Peyer's patch (tissue), 4 donors: ENCODE data around the gene SH3PXD2B. TPM values are rescaled to one million over a fixed set of nuclear protein-coding genes. Genes with fewer than 3 reads are reported as not detected.
A peak's percentile ranks its signal among the peaks of the same experiment; 100 is the strongest.
"Not testable (repeated sequence)": the region's sequence is repeated elsewhere in the genome, so short reads cannot be mapped to it uniquely, and the experiment has no call there.

Source experiments
- DNase-seq, 3 donors: peaks; one replicate each; pipeline ENCODE4 v3.0.0-alpha.2; 2017 to 2019
- H3K27ac ChIP-seq, 4 donors: fragments of 200-600 bp; sonication (generic); one replicate each; pipeline ENCODE4 v1.5.1; 2016 to 2019
- H3K27me3 ChIP-seq, 2 donors: fragments of 200-600 bp; sonication (generic); one replicate each; pipeline ENCODE4 v1.5.1; 2019
- H3K36me3 ChIP-seq, 3 donors: fragments of 200-600 bp; sonication (generic); one replicate each; pipeline ENCODE4 v1.5.1; 2016 to 2019
- H3K4me1 ChIP-seq, 4 donors: fragments of 200-600 bp; sonication (generic); one replicate each; pipeline ENCODE4 v1.5.1; 2016 to 2019
- H3K4me3 ChIP-seq, 4 donors: fragments of 200-600 bp; sonication (generic); 1 replicate in 3 of 4; 2 replicates in 1 of 4; pipeline ENCODE4 v1.5.1; 2016 to 2019; ENCODE audit warnings: mild to moderate bottlenecking in 1 of 4
- H3K9me3 ChIP-seq, 4 donors: fragments of 200-600 bp; sonication (generic); one replicate each; pipeline ENCODE4 v1.5.1; 2016 to 2019; ENCODE audit warnings: mild to moderate bottlenecking in 1 of 4
- CTCF ChIP-seq, 6 experiments: fragments of 450-650 bp in 4 of 6; fragments of 200-600 bp in 2 of 6; sonication (generic) in 1 of 6; IDR thresholded peaks; one replicate each; pipeline ENCODE4 v1.5.1; 2017 to 2019; ENCODE audit warnings: antibody characterized with exemption in 6 of 6, mild to moderate bottlenecking in 3 of 6, moderate library complexity in 1 of 6
- POLR2A ChIP-seq, 2 donors: fragments of 450-650 bp; IDR thresholded peaks; one replicate each; pipeline ENCODE4 v1.5.1; 2017; ENCODE audit warnings: antibody characterized with exemption in 2 of 2, mild to moderate bottlenecking in 2 of 2, moderate library complexity in 2 of 2
- total RNA-seq, 4 donors: library from RNA; depleted of rRNA; stranded (reverse); fragments of >200 nt; gene quantifications; one replicate each; pipeline ENCODE4 v1.1.0, GENCODE V29; 2016

SH3PXD2B gene
- total RNA-seq, 4 donors from 2014 or later, result 5.8 to 26.4 (median 11.7) TPM

GRCh38 chr5:172399826-172400225 is 54.5 kb downstream of the SH3PXD2B start:
- no peak overlapping the region for H3K27ac ChIP-seq

GRCh38 chr5:172399336-172399735 is 55.0 kb downstream of the SH3PXD2B start:
- H3K27ac ChIP-seq, result no peak overlapping the region
- no peak for TF ChIP-seq POLR2A (IDR thresholded peaks at IDR 0.05)
- no peak for TF ChIP-seq CTCF (IDR thresholded peaks at IDR 0.05)
- H3K4me3 ChIP-seq, result no peak overlapping the region
- H3K27me3 ChIP-seq, result no peaks in the 10 kb centered on the region
- H3K36me3 ChIP-seq, result peaks cover 0 to under 1% (median 0%) of the 10 kb centered on the region in 3 donors
- H3K9me3 ChIP-seq, result no peaks in the 10 kb centered on the region
- peaks cover 0 to 15% (median 0%) of the 10 kb centered on the region in 4 donors for H3K4me1 ChIP-seq
- no peak for DNase-seq

More at GRCh38 chr5:172399826-172400225, 54.5 kb downstream of the SH3PXD2B start:
- Histone ChIP-seq H3K36me3 (no peaks in the 10 kb centered on the region), H3K4me3 (no peak overlapping the region), H3K27me3 (no peaks in the 10 kb centered on the region), H3K9me3 (no peaks in the 10 kb centered on the region), H3K4me1 (peaks cover 0 to 15% (median 0%) of the 10 kb centered on the region in 4 donors)
- no peak for TF ChIP-seq POLR2A (IDR thresholded peaks at IDR 0.05)
- TF ChIP-seq CTCF (IDR thresholded peaks at IDR 0.05), result no peak
- no peak for DNase-seq

GRCh38 chr5:172398645-172399044 is 55.7 kb downstream of the SH3PXD2B start:
- not testable (repeated sequence) for H3K27me3 ChIP-seq, H3K9me3 ChIP-seq, DNase-seq, H3K4me3 ChIP-seq, H3K27ac ChIP-seq, H3K36me3 ChIP-seq
- peaks cover 0 to 13% (median 0%) of the 10 kb centered on the region in 4 donors for H3K4me1 ChIP-seq

- H3K36me3 ChIP-seq, H3K27ac ChIP-seq, H3K4me3 ChIP-seq, H3K9me3 ChIP-seq, DNase-seq, H3K4me1 ChIP-seq, H3K27me3 ChIP-seq: not testable (repeated sequence)
These were observed 57.3 kb downstream of the SH3PXD2B start for GRCh38 chr5:172396994-172397393.

GRCh38 chr5:172396220-172396619 is 58.1 kb downstream of the SH3PXD2B start:
- TF ChIP-seq POLR2A (IDR thresholded peaks at IDR 0.05), result no peak
- TF ChIP-seq CTCF (IDR thresholded peaks at IDR 0.05), result no peak
- Histone ChIP-seq H3K4me1 (no peaks in the 10 kb centered on the region), H3K9me3 (no peaks in the 10 kb centered on the region), H3K27me3 (no peaks in the 10 kb centered on the region), H3K27ac (no peak overlapping the region), H3K36me3 (peaks cover 0 to 5% (median 0%) of the 10 kb centered on the region in 3 donors), H3K4me3 (no peak overlapping the region)
- no peak for DNase-seq

GRCh38 chr5:172395483-172395882 is 58.8 kb downstream of the SH3PXD2B start:
- H3K36me3 ChIP-seq, result peaks cover 0 to 5% (median 0%) of the 10 kb centered on the region in 3 donors
- H3K27ac ChIP-seq, result no peak overlapping the region
- DNase-seq, result no peak
- no peak overlapping the region for H3K4me3 ChIP-seq
- H3K9me3 ChIP-seq, result no peaks in the 10 kb centered on the region
- no peaks in the 10 kb centered on the region for H3K27me3 ChIP-seq
- H3K4me1 ChIP-seq, result no peaks in the 10 kb centered on the region
- TF ChIP-seq POLR2A (IDR thresholded peaks at IDR 0.05) (no peak), CTCF (IDR thresholded peaks at IDR 0.05) (no peak)

GRCh38 chr5:172389578-172390112 is 64.7 kb downstream of the SH3PXD2B start:
- no peak overlapping the region for H3K27ac ChIP-seq
- TF ChIP-seq CTCF (IDR thresholded peaks at IDR 0.05), result peak in 1 of 6 experiments; percentile 5
- TF ChIP-seq POLR2A (IDR thresholded peaks at IDR 0.05), result no peak
- peaks cover 0 to 5% (median 0%) of the 10 kb centered on the region in 3 donors for H3K36me3 ChIP-seq
- no peaks in the 10 kb centered on the region for H3K9me3 ChIP-seq
- no peaks in the 10 kb centered on the region for H3K27me3 ChIP-seq
- no peak overlapping the region for H3K4me3 ChIP-seq
- no peak for DNase-seq
- no peaks in the 10 kb centered on the region for H3K4me1 ChIP-seq
